Sigmoid colon (tissue), 4 donors: ENCODE results near the gene SDK1.

Experiments
- EP300 ChIP-seq, 4 donors: sonication (generic); formaldehyde crosslinking; IDR thresholded peaks; one replicate each; pipeline ENCODE4 v1.6.1; 2017; ENCODE audit warnings: antibody characterized with exemption in 4 of 4
- POLR2A ChIP-seq, 2 donors: fragments of 450-650 bp; IDR thresholded peaks; one replicate each; pipeline ENCODE4 v1.6.1; 2016; ENCODE audit warnings: antibody characterized with exemption in 2 of 2, mild to moderate bottlenecking in 2 of 2, moderate library complexity in 2 of 2
- TF ChIP-seq, protein P1 (sequence below), 4 experiments: fragments of 450-650 bp in 3 of 4; fragments of 200-600 bp in 1 of 4; IDR thresholded peaks; one replicate each; pipeline ENCODE4 v1.5.1; 2016 to 2019; ENCODE audit warnings: antibody characterized with exemption in 4 of 4, mild to moderate bottlenecking in 3 of 4, moderate library complexity in 2 of 4

DNA sequence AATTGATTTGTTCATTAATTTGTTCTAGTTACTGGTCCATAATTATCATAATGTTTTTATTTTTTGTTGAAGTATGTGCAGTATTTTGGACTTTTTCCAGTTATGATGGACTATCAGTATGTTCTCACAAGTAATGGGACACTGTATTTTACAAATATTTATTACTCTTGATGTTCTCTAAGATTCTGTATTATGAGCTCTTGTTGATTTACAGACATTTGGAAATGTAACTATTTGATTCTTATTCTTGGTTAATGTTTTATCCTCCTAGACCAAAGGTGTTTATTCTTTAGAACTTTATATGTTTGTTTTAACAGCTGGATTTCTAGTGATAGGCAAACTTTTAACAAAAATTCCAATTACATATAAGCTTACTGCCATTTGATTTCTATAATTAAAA is 200.6 kb downstream of the SDK1 start:
- TF ChIP-seq, protein P1, sequence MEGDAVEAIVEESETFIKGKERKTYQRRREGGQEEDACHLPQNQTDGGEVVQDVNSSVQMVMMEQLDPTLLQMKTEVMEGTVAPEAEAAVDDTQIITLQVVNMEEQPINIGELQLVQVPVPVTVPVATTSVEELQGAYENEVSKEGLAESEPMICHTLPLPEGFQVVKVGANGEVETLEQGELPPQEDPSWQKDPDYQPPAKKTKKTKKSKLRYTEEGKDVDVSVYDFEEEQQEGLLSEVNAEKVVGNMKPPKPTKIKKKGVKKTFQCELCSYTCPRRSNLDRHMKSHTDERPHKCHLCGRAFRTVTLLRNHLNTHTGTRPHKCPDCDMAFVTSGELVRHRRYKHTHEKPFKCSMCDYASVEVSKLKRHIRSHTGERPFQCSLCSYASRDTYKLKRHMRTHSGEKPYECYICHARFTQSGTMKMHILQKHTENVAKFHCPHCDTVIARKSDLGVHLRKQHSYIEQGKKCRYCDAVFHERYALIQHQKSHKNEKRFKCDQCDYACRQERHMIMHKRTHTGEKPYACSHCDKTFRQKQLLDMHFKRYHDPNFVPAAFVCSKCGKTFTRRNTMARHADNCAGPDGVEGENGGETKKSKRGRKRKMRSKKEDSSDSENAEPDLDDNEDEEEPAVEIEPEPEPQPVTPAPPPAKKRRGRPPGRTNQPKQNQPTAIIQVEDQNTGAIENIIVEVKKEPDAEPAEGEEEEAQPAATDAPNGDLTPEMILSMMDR (IDR thresholded peaks at IDR 0.05), result no peak
- TF ChIP-seq POLR2A (IDR thresholded peaks at IDR 0.05) (no peak), EP300 (IDR thresholded peaks at IDR 0.05) (no peak)
